HL-60/S4 treated with retinoic acid at 250 ng/mL for 4 days and 3 days (cell line): Measurements from ENCODE around the gene GAS6.

Experiments used
- in situ Hi-C: fragments of 300-500 bp; cut with MboI; formaldehyde crosslinking; loops from 2 replicates; pipeline ENCODE4 v1.7.0; 2022; ENCODE audit warnings: low sequenced_read_pairs

The GAS6 gene

DNA sequence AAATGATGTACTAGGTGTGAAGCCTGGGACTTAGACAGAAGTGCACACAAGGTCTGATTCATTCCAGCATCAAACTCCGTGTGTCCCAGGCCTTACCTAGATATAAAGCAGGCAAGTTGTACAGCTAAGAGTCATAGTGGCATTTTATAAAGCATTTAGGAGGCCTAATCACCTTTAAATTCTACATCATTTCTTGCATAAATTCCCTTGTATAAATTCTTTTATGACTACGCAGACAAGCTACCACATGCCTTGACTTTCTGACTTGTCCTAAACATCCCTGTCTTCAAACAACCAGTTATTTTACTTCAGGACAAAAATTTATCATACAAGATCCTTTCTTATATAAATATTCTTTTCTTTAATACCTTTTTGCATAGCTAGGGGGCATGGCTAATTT, 82.3 kb downstream of the GAS6 start:
- in situ Hi-C loops, result no loop called here

DNA sequence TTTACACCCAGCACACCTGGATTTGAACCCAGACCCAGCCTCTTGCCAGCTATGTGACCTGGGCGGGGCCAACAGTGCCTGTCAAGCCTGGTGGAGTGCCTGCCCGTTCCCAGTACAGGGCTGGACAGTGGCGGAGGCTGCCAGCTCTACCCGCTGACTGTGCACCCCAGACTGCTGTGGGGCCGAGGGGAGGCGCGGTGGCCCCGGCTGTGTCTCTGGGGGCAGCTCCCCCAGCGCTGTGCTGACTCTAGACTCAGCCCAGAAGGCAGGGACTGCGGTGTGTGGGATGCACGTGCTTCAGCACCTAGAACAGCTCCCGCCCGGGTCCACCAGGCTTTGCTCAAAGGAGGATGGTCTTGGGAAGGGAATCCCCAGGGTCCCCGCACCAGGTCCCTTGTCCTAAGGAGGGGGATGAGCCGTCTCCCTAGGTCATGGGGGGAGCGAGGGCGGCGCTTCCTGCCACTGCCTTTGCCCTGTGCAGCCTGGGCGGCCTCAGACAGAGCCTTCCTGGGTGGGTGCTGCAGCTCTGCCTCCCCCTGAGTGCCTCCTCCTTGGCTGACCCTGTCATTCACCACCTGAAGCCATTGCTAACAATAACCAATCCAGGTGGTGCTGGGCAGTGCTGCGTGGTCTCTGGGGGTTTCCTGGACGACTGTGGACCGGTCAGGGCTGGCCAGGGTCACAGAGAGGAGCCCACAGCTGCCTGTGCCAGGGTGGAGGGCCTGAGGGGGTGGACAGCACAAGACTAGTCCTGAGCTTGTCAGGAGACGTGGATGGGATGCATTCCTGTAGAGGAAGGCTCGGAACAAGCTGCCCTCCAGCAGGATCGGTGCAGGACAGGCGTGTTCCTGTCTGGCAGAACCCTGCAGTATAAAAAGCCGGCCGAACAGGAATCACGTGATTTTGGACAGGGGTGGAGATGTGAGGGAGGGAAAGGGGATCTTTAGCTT, 86.3 kb downstream of the GAS6 start:
- in situ Hi-C loops, result no loop called here

DNA sequence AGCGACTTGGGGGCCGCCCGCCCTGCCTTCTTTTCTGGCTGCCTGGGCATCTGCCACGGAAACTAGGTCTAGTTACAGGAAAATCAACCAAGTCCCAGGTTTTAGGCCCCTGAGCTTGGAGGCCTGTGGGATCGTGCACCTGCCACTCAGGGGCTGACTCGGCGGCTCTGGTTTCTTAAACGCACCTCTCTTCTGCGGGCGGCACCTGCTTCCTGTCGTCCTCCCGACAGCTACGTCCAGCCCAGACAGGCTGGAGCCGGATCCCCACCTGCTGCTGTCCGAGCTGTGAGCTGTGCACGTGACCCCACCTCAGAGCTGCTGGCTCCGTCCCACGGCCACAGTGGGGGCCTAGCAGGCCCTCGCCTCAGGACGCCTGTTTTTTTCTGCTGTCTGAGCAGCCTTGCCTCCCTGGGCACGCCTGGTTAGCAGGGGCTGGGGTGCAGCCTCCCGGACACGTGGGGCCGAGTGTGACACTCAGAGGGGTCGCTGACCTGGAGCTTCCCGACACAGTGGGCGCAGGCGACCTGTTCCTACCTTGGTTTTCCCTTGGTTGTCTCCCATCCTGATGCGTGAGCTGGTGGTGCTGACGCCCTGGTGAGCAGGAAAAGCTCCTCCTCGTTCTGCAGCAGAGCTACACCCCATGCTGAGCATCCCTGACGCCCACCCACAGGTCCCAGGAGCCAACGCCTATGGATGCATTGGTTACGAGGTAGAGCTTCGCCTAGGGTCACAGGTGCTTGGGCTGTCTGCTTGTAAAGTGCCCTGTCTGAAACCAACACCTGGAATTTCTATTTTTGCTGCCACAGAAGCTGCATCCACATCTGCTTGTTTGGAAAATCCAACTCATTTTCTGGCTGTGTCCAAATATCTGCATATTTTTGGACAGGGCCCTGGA, 87.4 kb downstream of the GAS6 start:
- in situ Hi-C loops, result no loop called here

DNA sequence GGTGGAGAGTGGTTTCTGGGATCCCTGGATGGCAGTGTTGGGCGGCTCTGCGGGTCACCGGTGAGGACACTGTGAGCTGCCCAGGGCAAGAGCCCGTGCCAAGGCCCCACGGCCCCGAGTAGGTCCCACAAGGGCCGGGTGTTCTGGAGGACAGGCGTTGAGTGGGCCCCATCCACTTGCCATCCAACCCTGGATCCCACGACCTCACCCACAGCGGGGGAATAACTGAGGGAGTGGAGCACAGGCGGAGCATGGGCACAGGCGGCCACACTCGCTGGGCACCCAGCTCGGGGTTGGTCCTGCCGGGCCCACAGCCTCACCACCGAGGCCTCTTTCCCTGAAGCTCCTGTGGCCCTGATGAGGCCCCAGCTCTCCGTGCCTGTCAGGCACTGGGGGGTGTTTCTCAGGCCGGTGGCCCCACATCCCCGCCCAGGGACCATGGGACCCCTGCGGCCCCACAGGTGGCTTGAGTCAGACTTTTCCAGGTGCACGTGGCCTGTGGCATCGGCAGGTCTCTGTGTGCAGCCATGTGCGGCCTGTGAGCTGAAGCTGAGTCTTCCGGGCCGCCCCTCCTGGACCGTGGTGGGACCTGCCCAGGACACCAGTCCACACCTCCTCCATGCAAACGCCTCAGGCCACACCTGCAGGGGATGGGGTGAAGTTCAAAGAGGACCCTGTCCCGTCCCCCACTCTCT, 88.3 kb downstream of the GAS6 start:
- in situ Hi-C loops, result no loop called here

DNA sequence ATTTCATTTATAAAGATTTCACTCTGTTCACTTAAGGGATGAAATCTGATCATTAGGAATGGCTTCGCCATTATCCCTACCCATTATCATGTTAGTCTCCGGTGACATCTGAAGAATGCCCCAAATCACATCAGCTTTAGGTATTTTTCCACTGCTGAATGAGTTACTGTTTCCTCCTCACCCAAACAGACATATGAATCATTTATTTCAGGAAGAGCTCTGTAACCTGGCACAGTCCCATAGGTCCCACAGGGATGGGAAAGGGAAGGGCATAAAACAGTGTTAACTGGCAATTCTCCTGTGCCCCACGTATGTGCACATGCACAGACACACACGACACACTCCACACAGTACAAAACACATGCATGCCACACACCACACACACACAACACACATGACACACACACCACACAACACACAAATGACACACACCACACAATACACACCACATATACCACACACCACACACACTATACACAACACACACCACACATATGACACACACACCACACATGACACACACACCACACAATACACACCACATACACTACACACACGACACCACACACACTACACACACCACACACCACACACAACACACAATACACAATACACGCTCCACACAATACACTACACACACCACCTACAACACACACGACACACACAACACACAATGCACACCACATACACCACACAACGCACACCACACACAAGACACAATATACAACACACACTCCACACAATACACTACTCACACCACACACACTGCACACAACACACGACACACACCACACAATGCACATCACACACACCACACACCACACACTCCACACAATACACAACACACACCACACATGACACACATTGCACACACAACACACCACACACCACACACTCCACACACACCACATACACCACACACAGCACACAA, 89.4 kb downstream of the GAS6 start:
- in situ Hi-C loops, result no loop called here

DNA sequence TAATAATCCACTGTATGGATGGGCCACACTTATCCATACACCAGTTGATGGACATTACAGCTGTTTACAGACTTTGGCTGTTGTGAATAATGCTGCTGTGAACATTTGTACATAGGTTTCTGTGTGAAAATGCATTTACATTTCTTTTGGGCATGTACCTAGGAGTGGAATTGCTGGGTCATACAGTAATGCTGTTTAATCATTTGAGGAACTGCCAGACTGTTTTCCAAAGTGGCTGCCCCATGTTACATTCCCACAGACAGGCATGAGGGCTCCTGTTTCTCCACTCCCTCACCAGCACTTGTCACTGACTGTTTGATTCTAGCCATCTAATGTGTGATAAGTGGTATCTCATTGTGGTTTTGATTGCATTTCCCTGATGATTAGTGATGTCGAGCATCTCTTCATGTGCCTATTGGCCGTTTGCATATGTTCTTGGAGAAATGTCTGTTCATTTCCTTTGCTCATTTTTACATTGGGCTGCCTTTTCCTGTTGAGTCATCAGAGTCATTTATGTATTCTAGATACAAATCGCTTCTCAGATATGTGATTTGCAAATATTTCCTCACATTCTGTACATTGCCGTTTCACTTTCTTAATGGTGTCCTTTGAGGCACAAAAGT, 92.1 kb downstream of the GAS6 start:
- in situ Hi-C loops, result no loop called here

DNA sequence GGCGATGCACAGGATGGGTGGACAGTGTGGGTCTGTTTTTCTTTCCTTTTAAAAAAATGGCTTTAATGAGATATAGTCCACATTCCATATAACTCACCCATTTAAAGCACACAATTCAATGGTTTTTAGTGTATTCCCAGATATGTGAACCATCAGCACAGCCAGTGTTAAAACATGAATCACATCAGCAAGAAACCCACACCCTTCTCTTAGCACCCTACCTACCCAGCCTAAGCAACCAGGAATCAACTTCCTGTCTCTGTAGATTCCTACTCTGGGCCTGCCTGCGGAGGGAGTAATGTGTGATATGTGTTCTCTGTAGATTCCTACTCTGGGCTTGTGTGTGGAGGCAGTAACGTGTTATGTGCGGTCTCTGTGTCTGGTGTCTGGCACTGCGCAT, 92.9 kb downstream of the GAS6 start:
- in situ Hi-C loops, result no loop called here
